Measurements from ENCODE around the gene CNPY1.

Gene CNPY1

DNA sequence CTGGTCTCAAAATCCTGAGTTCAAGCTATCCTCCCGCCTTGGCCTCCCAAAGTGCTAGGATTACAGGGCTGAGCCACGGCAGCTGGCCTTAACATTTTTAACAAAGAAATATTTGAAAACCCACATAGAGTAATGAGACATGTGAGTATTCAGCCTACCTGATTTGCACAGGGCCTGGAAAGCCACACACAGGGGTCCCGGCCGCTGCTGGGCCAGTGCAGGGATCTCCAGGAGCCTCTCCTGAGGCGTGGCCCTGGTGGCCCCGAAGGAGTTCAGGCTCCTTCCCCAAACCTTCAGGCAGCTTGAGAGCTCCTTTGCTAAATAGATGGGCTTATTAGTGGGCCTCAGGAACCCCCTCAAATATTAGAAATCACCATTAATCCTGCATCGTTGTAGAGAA lies 18.7 kb downstream of the CNPY1 start:
- H3K4me3 ChIP-seq (ENCODE audit: low read depth, low read length) = no peak overlapping the region

DNA sequence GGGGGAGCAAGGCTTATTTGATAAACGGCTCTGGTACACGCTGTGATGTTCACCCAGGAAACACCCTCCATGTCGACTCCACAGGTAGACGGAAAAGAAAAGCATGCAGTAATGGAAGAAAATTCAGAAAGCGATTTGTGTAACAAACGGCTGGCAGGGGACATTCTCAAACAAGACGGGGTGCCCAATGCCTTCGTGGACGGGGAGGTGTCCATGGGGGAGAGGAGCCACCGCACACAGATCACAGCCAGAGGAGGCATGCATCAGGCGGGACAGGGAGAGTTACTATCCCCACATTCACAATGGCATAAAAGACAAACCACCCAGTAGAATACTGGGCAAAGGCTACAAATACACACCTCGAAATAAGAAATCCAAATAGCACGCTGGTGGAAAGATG lies 20.1 kb downstream of the CNPY1 start:
- TF ChIP-seq, protein P1, sequence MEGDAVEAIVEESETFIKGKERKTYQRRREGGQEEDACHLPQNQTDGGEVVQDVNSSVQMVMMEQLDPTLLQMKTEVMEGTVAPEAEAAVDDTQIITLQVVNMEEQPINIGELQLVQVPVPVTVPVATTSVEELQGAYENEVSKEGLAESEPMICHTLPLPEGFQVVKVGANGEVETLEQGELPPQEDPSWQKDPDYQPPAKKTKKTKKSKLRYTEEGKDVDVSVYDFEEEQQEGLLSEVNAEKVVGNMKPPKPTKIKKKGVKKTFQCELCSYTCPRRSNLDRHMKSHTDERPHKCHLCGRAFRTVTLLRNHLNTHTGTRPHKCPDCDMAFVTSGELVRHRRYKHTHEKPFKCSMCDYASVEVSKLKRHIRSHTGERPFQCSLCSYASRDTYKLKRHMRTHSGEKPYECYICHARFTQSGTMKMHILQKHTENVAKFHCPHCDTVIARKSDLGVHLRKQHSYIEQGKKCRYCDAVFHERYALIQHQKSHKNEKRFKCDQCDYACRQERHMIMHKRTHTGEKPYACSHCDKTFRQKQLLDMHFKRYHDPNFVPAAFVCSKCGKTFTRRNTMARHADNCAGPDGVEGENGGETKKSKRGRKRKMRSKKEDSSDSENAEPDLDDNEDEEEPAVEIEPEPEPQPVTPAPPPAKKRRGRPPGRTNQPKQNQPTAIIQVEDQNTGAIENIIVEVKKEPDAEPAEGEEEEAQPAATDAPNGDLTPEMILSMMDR (IDR thresholded peaks at IDR 0.05; ENCODE audit: borderline replicate concordance, insufficient read depth, low read depth, low read length) = no peak
- no peak overlapping the region for H3K4me3 ChIP-seq (ENCODE audit: low read depth, low read length)

More for the DNA sequence above, 18.7 kb downstream of the CNPY1 start:
- TF ChIP-seq, protein P1 (IDR thresholded peaks at IDR 0.05; ENCODE audit: borderline replicate concordance, insufficient read depth, low read depth, low read length) = no peak

DNA sequence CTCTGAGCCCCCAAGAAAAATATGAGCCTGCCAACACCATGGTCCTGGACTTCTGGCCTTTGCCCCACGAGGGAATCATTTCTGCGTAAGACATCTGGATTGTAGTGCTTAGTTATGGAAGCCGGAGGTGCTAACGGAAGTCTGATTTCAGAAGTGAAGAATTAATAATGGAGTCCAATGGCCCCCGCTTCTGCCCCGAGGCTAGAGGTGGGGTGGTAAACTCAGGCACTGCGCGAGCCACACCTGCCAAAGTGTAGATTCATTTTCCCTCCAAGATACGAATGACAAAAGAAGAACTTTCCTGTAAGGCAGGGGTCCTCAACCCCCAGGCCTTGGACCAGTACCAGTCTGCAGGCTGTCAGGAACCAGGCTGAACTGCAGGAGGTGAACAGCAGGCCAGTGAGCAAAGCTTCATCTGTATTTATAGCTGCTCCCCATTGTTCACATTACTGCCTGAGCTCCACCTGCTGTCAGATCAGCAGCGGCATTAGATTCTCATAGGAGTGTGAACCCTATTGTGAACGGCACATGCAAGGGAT lies 22.3 kb downstream of the CNPY1 start:
- H3K4me3 ChIP-seq (ENCODE audit: low read depth, low read length) = no peak overlapping the region
- TF ChIP-seq, protein P1 (IDR thresholded peaks at IDR 0.05; ENCODE audit: borderline replicate concordance, insufficient read depth, low read depth, low read length) = no peak

DNA sequence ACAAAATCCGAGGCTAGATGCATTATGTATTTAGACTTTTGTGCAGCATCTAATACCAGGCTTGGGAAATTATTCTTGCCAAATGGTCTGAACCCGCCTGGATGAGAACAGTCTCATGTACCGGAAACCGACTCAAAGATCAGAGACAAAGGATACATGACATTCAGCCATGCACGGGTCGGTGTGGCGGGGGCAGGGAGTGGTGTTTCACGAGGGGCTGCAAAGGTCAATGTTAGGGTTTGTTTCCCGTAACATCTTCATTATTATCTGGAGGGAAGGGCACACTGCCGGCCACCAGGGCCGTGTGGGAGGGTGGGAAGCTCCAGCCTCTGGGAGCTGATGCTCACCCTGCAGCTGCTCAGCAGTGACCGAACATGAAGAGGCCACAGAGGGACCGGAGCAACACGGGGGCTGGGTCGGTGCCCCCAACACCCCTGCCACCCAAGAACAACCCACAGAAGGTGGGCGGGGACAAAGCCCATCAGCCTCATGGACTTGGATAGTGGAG lies 23.1 kb downstream of the CNPY1 start:
- TF ChIP-seq, protein P1 (IDR thresholded peaks at IDR 0.05; ENCODE audit: borderline replicate concordance, insufficient read depth, low read depth, low read length) = no peak

DNA sequence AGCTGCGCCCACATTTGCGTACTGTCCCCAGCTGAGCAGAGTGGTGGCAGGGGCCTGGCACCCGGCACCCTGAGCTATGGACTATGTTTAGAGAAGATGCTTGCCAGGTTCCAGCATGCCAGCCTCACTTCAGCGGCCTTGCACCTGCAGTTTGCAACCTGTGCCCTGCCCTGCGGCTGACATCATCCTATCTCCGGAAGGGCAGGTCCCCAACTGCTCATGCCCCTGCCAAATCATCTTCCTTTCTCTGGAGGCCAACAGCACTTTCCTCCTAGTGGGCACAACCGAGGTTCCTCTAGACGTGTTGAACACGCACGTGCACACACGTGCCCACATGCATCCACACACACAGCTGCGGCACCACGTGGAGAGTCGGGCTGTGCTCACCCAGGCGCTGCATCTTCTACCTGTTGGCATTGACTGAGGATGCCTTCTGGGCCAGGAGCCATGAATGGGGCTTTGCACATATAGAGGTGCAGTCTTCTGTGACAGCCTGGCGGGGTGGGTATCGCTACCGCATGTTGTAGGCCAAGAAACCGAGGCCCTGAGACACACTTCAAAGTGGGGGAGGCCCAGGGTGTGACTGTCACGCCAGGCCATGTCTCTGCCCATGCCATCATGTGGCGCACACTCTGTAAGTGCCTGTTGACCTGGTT lies 24.5 kb downstream of the CNPY1 start:
- TF ChIP-seq, protein P1 (IDR thresholded peaks at IDR 0.05; ENCODE audit: borderline replicate concordance, insufficient read depth, low read depth, low read length) = no peak

More for the DNA sequence above, 23.1 kb downstream of the CNPY1 start:
- no peak overlapping the region for H3K4me3 ChIP-seq (ENCODE audit: low read depth, low read length)

DNA sequence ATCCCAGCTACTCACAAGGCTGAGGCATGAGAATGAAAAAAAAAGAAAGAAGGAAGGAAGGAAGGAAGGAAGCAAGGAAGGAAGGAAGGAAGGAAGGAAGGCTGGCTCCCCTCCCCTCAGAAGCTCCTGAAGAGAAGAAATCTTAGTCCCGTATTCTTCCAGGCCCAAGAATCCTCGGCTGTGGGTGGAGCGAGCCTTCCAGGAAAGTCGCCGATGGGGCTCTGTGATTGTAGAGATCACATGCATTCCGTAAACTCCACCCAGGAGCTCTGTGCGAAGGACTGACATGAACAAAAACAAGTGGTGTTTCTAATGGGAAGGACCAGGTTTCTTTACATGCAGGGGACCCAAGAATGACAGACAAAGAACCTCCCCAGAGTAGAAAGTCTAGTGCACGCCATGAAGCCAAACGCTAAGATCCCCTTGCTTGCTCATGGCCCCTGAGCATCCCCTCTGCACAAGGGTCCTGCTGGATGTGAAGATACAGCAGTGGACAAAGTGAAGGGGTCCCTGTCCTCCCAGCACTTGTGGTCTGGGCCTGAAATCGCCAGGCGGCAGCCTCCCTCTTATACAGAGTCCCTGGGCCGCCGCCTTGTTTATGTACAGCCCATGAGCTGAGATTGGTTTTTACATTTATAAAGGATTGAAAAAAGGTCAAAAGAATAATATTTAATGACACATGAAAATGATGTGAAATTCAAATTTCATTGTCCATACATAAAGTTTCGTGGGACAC lies 25.2 kb downstream of the CNPY1 start:
- TF ChIP-seq, protein P1 (IDR thresholded peaks at IDR 0.05; ENCODE audit: borderline replicate concordance, insufficient read depth, low read depth, low read length) = no peak
- no peak overlapping the region for H3K4me3 ChIP-seq (ENCODE audit: low read depth, low read length)

More for the DNA sequence above, 24.5 kb downstream of the CNPY1 start:
- H3K4me3 ChIP-seq (ENCODE audit: low read depth, low read length) = no peak overlapping the region
